AG10803 (cell line): Measurements from ENCODE around the gene FCN3.
A peak's percentile ranks its signal among the peaks of the same experiment; 100 is the strongest.

Source experiments
- DNase-seq: peaks from one replicate; pipeline ENCODE4 v3.0.0; 2010; ENCODE audit warnings: low read depth
- H3K4me3 ChIP-seq: 2 replicates; pipeline ENCODE4 v1.5.1; 2011; ENCODE audit warnings: mild to moderate bottlenecking, low read length, control low read depth
- CTCF ChIP-seq: conservative IDR thresholded peaks from 2 replicates; pipeline ENCODE4 v1.5.1; 2011; ENCODE audit warnings: mild to moderate bottlenecking, low read length, control low read depth, inconsistent platforms

FCN3 gene

DNA sequence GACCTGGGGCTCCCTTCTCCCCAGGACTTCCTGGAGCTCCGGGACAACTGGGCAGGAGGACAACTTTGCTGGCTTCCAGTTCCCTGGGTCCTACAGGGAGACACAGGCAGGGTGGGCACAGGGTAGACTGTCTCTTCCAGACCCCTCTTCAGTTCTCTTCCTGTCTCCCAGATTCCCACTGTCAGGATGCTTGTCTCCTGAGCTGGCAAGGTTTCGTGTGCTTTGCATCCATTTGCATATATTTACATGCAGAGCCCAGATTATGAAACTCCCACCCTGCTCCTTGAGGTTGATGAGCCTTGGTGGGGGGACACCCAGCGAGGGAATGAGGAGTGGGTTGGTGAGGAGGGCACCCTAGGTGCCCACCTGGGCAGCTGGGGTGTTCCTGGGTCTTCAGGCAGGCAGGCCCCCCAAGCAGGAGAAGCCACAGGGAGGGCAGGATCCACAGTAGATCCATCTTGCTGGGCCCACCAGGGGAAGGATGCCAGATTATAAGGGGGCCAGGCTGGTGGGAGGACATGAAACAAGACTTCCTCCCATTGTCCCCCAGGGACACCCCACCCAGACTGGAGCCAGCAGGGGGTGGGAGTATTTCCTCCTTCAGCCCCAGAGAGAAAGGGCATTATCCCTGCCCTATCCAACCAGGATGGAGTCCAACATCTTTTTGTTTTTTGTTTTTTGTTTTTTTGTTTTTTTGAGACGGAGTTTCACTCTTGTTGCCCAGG, at the start of gene FCN3:
TSS of gene FCN3 (minus strand) at position 463 of the 725 bp plus-strand sequence. CDS start at position 457, 6 bp downstream.
- no peak within 1 kb of the TSS for H3K4me3 ChIP-seq
- TF ChIP-seq CTCF = no peak
- no peak for DNase-seq

DNA sequence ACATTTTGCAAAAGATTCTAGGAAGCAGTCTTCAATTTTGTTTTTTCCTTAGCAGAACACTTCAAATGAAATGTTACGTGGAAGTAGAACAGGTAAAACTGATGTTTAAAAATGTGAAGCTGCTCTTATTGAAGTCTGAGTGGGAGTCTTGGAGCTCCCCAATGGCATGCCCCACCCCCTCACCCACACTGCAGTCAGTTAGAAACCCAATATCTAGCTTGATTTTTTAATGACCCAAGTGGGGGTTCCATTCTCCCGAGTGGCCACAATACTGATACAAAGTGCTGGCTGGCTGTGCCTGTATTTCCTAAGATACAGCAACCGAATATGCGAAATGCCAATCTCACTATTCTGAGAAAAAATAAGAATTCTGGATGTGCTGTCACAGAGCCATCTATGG, 49.1 kb upstream of the FCN3 start:
- no peak for DNase-seq
- no peak for TF ChIP-seq CTCF
- H3K4me3 ChIP-seq = no peak overlapping the region

DNA sequence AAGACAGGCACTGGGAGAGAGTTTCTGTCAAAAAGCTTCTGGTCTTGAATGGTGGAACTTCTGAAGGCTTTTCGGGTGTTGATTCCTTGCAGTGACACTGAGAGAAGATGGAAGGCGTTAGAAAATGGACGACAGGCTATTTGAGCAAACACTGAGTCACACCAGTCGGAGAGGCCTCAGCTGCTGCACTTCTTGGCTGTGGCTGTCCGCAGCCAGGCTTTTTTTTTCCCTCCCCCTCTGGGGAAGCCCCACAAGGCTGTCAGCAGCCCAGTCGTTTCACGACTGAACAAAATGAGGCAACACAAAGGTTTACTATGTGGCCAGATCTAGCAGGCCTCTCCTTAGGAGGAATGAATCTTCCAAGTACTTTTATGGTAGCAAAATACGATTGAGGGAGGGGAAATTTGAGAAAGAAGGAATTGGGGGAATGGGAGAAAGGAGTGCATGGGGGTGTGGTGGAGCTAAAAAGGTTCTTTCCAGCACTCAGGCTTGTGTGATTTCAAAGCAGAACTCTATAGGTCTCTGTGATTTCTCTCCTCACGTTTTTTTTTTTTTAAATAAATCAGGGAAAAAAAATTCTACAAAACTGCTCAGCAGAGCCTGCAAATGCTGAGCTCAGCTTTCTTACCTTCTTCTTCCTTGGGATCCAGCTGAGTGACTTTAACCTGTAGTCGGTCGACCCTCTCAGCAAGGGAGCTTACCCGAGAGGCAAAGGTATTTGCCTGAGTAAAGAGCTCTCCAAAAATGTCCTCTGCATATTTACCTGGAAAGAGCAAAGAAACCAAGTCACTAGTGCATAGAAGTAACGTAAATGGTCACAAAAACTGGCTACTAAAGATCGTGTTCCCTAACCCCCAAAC, 43.9 kb upstream of the FCN3 start:
- TF ChIP-seq CTCF = no peak
- no peak overlapping the region for H3K4me3 ChIP-seq
- peak; percentile 93 for DNase-seq

DNA sequence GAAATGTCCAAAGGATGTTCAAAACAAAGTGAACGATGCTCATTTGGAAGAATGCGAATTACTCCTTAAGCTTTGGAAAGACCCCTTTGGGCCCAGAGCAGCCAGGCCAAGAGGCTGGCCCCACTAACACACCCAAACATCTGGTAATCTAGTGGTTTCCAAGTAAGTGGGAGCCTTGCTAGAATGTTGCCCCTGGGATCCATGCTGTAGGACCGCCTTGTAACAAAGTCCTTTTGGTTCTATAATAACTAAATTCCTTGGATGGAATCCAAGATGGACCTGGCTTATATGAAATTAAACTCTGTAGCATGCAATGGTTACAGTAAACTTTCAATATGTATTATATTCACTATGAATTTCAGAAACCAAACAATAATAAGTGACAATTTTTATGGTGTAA, 43.1 kb upstream of the FCN3 start:
- no peak for TF ChIP-seq CTCF
- DNase-seq = no peak
- H3K4me3 ChIP-seq = no peak overlapping the region

GRCh38 chr1:27416387-27417111, 41.9 kb upstream of the FCN3 start:
- peak; percentile 89 for TF ChIP-seq CTCF
- no peak overlapping the region for H3K4me3 ChIP-seq
- DNase-seq = peak; percentile 78

DNA sequence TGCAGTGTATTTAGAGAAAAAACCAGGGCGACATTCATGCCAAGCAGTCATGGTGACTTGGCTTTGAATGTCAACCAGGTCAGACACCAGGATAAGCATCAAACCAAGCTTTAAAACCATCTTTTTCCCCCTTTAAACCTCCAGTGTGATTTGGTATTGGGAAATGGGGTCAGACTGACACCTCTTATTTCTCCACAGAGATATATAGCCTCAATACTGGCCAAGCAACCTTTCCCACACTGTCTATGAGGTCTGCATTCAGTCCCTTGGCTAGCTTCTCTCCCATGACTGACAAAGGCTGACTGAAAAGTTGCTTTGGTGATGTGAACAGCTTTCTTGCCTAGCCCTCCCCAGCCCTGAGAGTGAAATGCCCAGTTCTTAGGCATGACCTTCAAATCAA, 39.5 kb upstream of the FCN3 start:
- TF ChIP-seq CTCF = no peak
- DNase-seq = no peak

More for the DNA sequence above, 39.5 kb upstream of the FCN3 start:
- H3K4me3 ChIP-seq = no peak overlapping the region
